Calu3 (cell line): Measurements from ENCODE around the gene BMERB1. TPM values are rescaled to one million over a fixed set of nuclear protein-coding genes. Genes with fewer than 3 reads are reported as not detected.

ENCODE experiments used
- BruUV-seq: library from RNA; stranded (reverse); fragments of 400-500 nt; replicated peaks from 2 replicates; lab custom pipeline; 2021; lab: Mats Ljungman, UMichigan
- CTCF ChIA-PET: fragments of 300-600 bp; sonication (Branson Sonifier 250); formaldehyde crosslinking; loops from one replicate; lab custom pipeline; 2022; ENCODE audit warnings: antibody characterized with exemption; lab: Charles Lee
- DNase-seq: peaks from one replicate; pipeline ENCODE4 v3.0.0; 2022
- H3K27ac Mint-ChIP-seq: one replicate; pipeline ENCODE4 v1.8.0; 2022; ENCODE audit warnings: mixed read lengths; ENCODE audit not compliant: unreplicated experiment
- H3K27me3 Mint-ChIP-seq: one replicate; pipeline ENCODE4 v1.8.0; 2022; ENCODE audit warnings: mixed read lengths; ENCODE audit not compliant: unreplicated experiment
- H3K36me3 Mint-ChIP-seq: one replicate; pipeline ENCODE4 v1.8.0; 2022; ENCODE audit warnings: mild to moderate bottlenecking, moderate library complexity, mixed read lengths; ENCODE audit not compliant: insufficient read depth, unreplicated experiment
- H3K4me1 Mint-ChIP-seq: one replicate; pipeline ENCODE4 v1.8.0; 2022; ENCODE audit warnings: mild to moderate bottlenecking, low read depth, mixed read lengths; ENCODE audit not compliant: unreplicated experiment
- H3K4me3 Mint-ChIP-seq: one replicate; pipeline ENCODE4 v1.8.0; 2022; ENCODE audit warnings: mild to moderate bottlenecking, low read depth, moderate library complexity, mixed read lengths; ENCODE audit not compliant: unreplicated experiment
- H3K9me3 Mint-ChIP-seq: one replicate; pipeline ENCODE4 v1.8.0; 2022; ENCODE audit warnings: low read depth, mixed read lengths; ENCODE audit not compliant: unreplicated experiment
- intact Hi-C: fragments of 100-400 bp; cut with micrococcal nuclease; formaldehyde crosslinking; loops from one replicate; pipeline ENCODE4 v1.10.0; 2022; ENCODE audit not compliant: unreplicated experiment
- total RNA-seq: library from RNA; stranded (reverse); gene quantifications from 2 replicates; pipeline ENCODE4 v1.2.3, GENCODE V29; 2022
- TF ChIP-seq, protein P1 (sequence below): fragments of 200-600 bp; IDR thresholded peaks from one replicate; pipeline ENCODE4 v1.8.0; 2022; ENCODE audit warnings: antibody characterized with exemption; ENCODE audit not compliant: unreplicated experiment

Gene BMERB1
- total RNA-seq, 1 experiment from 2014 or later: 3.0 TPM

DNA sequence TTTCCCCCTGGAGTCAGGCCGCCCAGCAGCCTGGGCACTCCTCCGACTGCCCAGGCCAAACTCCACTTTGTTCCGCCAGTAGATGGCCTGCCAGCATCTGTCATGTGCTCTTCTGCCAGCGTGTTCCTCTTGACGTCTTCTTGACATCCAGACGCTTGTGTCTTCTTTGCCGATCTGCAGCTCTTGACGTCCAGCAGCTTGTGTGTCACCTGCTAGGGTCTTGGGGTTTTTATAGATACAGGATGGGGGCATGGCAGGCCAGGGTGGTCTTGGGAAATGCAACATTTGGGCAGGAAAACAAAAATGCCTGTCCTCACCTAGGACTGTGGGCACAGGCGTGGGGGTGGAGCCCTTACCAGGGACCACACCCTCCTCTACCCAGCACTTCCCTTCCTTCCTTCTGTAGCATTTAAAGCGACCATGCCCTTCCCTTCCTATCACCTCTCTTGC lies 88.7 kb downstream of the BMERB1 start:
- CTCF ChIA-PET: no interaction called here
- no peak for DNase-seq
- no peak overlapping the region for H3K4me3 Mint-ChIP-seq
- TF ChIP-seq, protein P1, sequence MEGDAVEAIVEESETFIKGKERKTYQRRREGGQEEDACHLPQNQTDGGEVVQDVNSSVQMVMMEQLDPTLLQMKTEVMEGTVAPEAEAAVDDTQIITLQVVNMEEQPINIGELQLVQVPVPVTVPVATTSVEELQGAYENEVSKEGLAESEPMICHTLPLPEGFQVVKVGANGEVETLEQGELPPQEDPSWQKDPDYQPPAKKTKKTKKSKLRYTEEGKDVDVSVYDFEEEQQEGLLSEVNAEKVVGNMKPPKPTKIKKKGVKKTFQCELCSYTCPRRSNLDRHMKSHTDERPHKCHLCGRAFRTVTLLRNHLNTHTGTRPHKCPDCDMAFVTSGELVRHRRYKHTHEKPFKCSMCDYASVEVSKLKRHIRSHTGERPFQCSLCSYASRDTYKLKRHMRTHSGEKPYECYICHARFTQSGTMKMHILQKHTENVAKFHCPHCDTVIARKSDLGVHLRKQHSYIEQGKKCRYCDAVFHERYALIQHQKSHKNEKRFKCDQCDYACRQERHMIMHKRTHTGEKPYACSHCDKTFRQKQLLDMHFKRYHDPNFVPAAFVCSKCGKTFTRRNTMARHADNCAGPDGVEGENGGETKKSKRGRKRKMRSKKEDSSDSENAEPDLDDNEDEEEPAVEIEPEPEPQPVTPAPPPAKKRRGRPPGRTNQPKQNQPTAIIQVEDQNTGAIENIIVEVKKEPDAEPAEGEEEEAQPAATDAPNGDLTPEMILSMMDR: no peak
- BruUV-seq: no TSS peak
- intact Hi-C loops: no loop called here
- H3K4me1 Mint-ChIP-seq: peaks cover 11% of the 10 kb centered on the region
- no peaks in the 10 kb centered on the region for H3K36me3 Mint-ChIP-seq
- H3K9me3 Mint-ChIP-seq: no peaks in the 10 kb centered on the region
- no peak overlapping the region for H3K27ac Mint-ChIP-seq
- H3K27me3 Mint-ChIP-seq: no peaks in the 10 kb centered on the region

DNA sequence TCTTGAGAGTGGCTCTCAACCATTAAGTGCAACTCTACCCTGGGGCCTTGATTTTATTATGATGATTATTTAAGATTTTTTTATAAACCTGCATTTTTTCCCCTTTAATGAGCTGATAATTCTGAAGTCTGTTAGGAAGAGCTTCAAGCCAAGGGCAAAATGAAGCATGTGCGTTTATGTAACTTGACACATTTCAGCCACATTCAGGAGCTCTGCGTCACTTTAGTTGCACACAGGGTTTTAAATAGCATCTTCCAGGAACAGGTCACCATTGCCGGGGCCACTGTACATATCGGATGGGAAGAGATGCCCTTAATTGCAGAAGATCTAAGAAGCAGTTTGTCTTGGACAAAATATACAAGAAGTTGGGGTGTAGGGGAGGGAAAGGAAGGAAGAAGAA lies 89.6 kb downstream of the BMERB1 start:
- intact Hi-C loops: no loop called here
- CTCF ChIA-PET: interaction anchor here (0.8 to 0.9 kb wide), 2 partner anchors 10 to 32 kb away, joined by 3 read pairs; no protein-coding TSS in a partner anchor
- H3K4me3 Mint-ChIP-seq: no peak overlapping the region
- H3K9me3 Mint-ChIP-seq: no peaks in the 10 kb centered on the region
- DNase-seq: no peak
- H3K36me3 Mint-ChIP-seq: no peaks in the 10 kb centered on the region
- no peaks in the 10 kb centered on the region for H3K27me3 Mint-ChIP-seq
- BruUV-seq: no TSS peak
- peaks cover 11% of the 10 kb centered on the region for H3K4me1 Mint-ChIP-seq
- no peak overlapping the region for H3K27ac Mint-ChIP-seq
- TF ChIP-seq, protein P1: no peak

GRCh38 chr16:15524966-15525365 lies 90.6 kb downstream of the BMERB1 start:
- intact Hi-C loops: no loop called here
- Mint-ChIP-seq H3K4me3 (no peak overlapping the region), H3K36me3 (no peaks in the 10 kb centered on the region), H3K4me1 (peaks cover 11% of the 10 kb centered on the region), H3K27me3 (no peaks in the 10 kb centered on the region), H3K9me3 (no peaks in the 10 kb centered on the region), H3K27ac (no peak overlapping the region)
- no TSS peak for BruUV-seq
- CTCF ChIA-PET: no interaction called here
- DNase-seq: no peak
- TF ChIP-seq, protein P1: no peak

DNA sequence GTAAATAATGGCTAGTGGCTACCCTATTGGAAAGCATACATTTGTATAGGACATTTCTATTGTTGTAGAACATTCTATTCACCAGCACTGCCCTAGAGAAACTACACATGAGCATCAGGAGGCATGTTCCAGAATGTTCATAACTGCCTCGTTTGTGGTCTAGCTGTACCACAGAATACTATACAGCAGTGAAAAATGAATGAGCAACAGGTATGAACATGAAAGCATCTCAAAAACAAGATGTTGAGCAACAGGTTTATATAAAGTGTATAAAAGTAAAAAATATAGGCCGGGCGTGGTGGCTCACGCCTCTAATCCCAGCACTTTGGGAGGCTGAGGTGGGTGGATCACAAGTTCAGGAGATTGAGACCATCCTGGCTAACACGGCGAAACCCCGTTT lies 91.7 kb downstream of the BMERB1 start:
- no peak for DNase-seq
- H3K36me3 Mint-ChIP-seq: no peaks in the 10 kb centered on the region
- peaks cover 11% of the 10 kb centered on the region for H3K4me1 Mint-ChIP-seq
- CTCF ChIA-PET: no interaction called here
- no TSS peak for BruUV-seq
- no peaks in the 10 kb centered on the region for H3K9me3 Mint-ChIP-seq
- no peak overlapping the region for H3K27ac Mint-ChIP-seq
- H3K4me3 Mint-ChIP-seq: no peak overlapping the region
- TF ChIP-seq, protein P1: no peak
- intact Hi-C loops: no loop called here
- H3K27me3 Mint-ChIP-seq: no peaks in the 10 kb centered on the region
